DOHH2 (cell line): Measurements from ENCODE around the gene DENND4C.
A peak's percentile ranks its signal among the peaks of the same experiment; 100 is the strongest.

ENCODE experiments used
- H3F3A ChIP-seq: fragments of 200-600 bp; sonication (generic), shearing (Covaris generic); 2 replicates; pipeline ENCODE4 v1.6.0; 2016; ENCODE audit warnings: antibody characterized with exemption, mild to moderate bottlenecking; ENCODE audit not compliant: control insufficient read depth, insufficient read depth
- H3K27ac ChIP-seq: fragments of 200-600 bp; sonication (generic); 2 replicates; pipeline ENCODE4 v1.5.1; 2014; ENCODE audit warnings: low read depth, mild to moderate bottlenecking, low read length, moderate library complexity
- H3K27me3 ChIP-seq: fragments of 200-600 bp; sonication (generic); 2 replicates; pipeline ENCODE4 v1.6.1; 2014; ENCODE audit warnings: mild to moderate bottlenecking, low read length, mixed read lengths; ENCODE audit not compliant: control insufficient read depth
- H3K36me3 ChIP-seq: fragments of 200-600 bp; sonication (generic); 2 replicates; pipeline ENCODE4 v1.6.1; 2014; ENCODE audit warnings: mild to moderate bottlenecking, low read length, moderate library complexity, mixed read lengths; ENCODE audit not compliant: control insufficient read depth
- H3K4me1 ChIP-seq: fragments of 200-600 bp; sonication (generic); 2 replicates; pipeline ENCODE4 v1.6.1; 2014; ENCODE audit warnings: mild to moderate bottlenecking, low read length, mixed read lengths; ENCODE audit not compliant: control insufficient read depth
- H3K4me2 ChIP-seq: fragments of 200-600 bp; sonication (generic); 2 replicates; pipeline ENCODE4 v1.6.0; 2014; ENCODE audit warnings: mild to moderate bottlenecking, low read length, moderate library complexity
- H3K4me3 ChIP-seq: fragments of 200-600 bp; sonication (generic); 2 replicates; pipeline ENCODE4 v1.5.1; 2014; ENCODE audit warnings: mild to moderate bottlenecking, low read length, mixed read lengths
- H3K79me2 ChIP-seq: fragments of 200-600 bp; sonication (generic); 2 replicates; pipeline ENCODE4 v1.6.1; 2014; ENCODE audit warnings: mild to moderate bottlenecking, low read length, mixed read lengths; ENCODE audit not compliant: control insufficient read depth
- H3K9me2 ChIP-seq: fragments of 200-600 bp; sonication (generic); replicated peaks from 2 replicates; pipeline ENCODE4 v1.6.1; 2014; ENCODE audit warnings: mild to moderate bottlenecking, low read length, mixed read lengths; ENCODE audit not compliant: control insufficient read depth
- H3K9me3 ChIP-seq: fragments of 200-600 bp; sonication (generic); 2 replicates; pipeline ENCODE4 v1.6.1; 2014; ENCODE audit warnings: antibody characterized with exemption, low read length, mixed read lengths; ENCODE audit not compliant: control insufficient read depth, insufficient read depth
- H4K20me1 ChIP-seq: fragments of 200-600 bp; sonication (generic); 2 replicates; pipeline ENCODE4 v1.6.0; 2014; ENCODE audit warnings: low read depth, mild to moderate bottlenecking, antibody characterized with exemption, low read length, moderate library complexity; ENCODE audit not compliant: control insufficient read depth, insufficient read depth
- CTCF ChIP-seq: fragments of 200-600 bp; sonication (generic); IDR thresholded peaks from one replicate; pipeline ENCODE4 v1.5.1; 2014; ENCODE audit warnings: antibody characterized with exemption, mild to moderate bottlenecking, low read depth, low read length; ENCODE audit not compliant: poor library complexity, severe bottlenecking
- EZH2phosphoT487 ChIP-seq: fragments of 200-600 bp; sonication (generic); IDR thresholded peaks from 2 replicates; pipeline ENCODE4 v1.6.1; 2017; ENCODE audit warnings: borderline replicate concordance, mild to moderate bottlenecking, antibody characterized with exemption, low read length, moderate library complexity, mixed read lengths

DENND4C gene

GRCh38 chr9:19223724-19224123, 6.8 kb upstream of the DENND4C start:
- H3K27ac ChIP-seq, result no peak overlapping the region
- no peaks in the 10 kb centered on the region for H3K79me2 ChIP-seq
- no peaks in the 10 kb centered on the region for H3F3A ChIP-seq
- H3K4me2 ChIP-seq, result no peak overlapping the region
- H3K4me1 ChIP-seq, result no peaks in the 10 kb centered on the region
- H3K9me2 ChIP-seq, result no peaks in the 10 kb centered on the region
- no peaks in the 10 kb centered on the region for H4K20me1 ChIP-seq
- no peak overlapping the region for H3K4me3 ChIP-seq
- TF ChIP-seq EZH2phosphoT487 (no peak), CTCF (no peak)
- no peaks in the 10 kb centered on the region for H3K27me3 ChIP-seq
- no peaks in the 10 kb centered on the region for H3K9me3 ChIP-seq
- H3K36me3 ChIP-seq, result no peaks in the 10 kb centered on the region

DNA sequence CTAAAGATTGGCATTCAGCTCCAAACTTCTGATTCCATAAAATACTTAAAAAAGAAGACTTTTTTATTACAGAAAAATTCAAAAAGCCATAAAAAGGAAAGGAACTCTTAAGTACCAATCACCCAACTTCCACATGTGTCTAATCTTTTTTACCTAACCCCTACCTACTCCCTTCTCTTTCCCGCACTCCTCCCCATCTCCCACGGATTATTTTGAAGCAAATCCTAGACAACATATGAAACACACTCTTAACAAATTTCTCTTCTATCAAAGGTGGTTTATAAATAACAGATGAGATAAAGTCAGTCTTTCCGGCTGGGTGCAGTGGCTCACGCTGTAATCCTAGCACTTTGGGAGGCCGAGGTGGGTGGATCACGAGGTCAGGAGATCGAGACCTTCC, 5.9 kb upstream of the DENND4C start:
- TF ChIP-seq EZH2phosphoT487 (no peak), CTCF (no peak)
- Histone ChIP-seq H3K4me3 (no peak overlapping the region), H3K4me2 (no peak overlapping the region), H3K27ac (no peak overlapping the region), H3K9me3 (no peaks in the 10 kb centered on the region), H3K9me2 (no peaks in the 10 kb centered on the region), H3K36me3 (no peaks in the 10 kb centered on the region), H3F3A (no peaks in the 10 kb centered on the region), H3K4me1 (peaks cover 6% of the 10 kb centered on the region), H4K20me1 (no peaks in the 10 kb centered on the region), H3K79me2 (no peaks in the 10 kb centered on the region), H3K27me3 (no peaks in the 10 kb centered on the region)

- peaks cover 40% of the 10 kb centered on the region for H3K79me2 ChIP-seq
- H3K4me1 ChIP-seq, result peaks cover 31% of the 10 kb centered on the region
- no peaks in the 10 kb centered on the region for H3K36me3 ChIP-seq
- no peaks in the 10 kb centered on the region for H3K27me3 ChIP-seq
- no peaks in the 10 kb centered on the region for H3K9me3 ChIP-seq
- no peak for TF ChIP-seq EZH2phosphoT487
- TF ChIP-seq CTCF, result no peak
- no peaks in the 10 kb centered on the region for H3K9me2 ChIP-seq
- H3K4me2 ChIP-seq, result peak overlapping the region; percentile 95
- H3K4me3 ChIP-seq, result peak overlapping the region; percentile 82
- peaks cover 5% of the 10 kb centered on the region; the same call in 1 of the 2 replicates for H3F3A ChIP-seq
- H4K20me1 ChIP-seq, result peaks cover 8% of the 10 kb centered on the region; the same call in 1 of the 2 replicates
- H3K27ac ChIP-seq, result peak overlapping the region; percentile 52
Measured at GRCh38 chr9:19229595-19230354, 718 bp upstream of the DENND4C start.
